Measurements from ENCODE around the gene TMEM43.

DNA sequence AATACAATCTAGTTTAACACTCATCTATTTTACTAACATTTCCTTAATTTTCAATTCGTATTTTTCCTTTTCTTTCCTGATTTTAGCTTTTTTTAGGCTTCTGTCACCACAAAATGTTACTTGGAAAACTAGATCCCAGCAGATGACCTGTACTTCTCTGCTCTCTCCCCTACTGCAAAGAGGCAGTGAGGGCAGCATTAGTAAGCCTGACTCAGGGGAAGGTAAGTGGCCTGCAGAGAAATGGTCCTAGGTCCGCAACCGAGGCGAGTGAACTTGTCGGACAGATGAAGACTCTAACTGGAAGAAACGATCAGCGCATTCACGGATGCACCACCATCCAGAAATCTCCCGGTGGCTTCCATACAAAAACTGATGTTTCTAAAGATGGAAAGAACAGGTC, 20.4 kb downstream of the TMEM43 start:
- TF ChIP-seq CTCF (IDR thresholded peaks at IDR 0.05) (no peak), POLR2A (IDR thresholded peaks at IDR 0.05) (no peak)
